T-helper 1 cell treated with Interleukin-12 subunit alpha and Interleukin-12 subunit beta and Interleukin-4 antibody, amounts not matched to agents 30 μg/mL and 1 μg/mL, for 36 hours (primary cell): ENCODE results near the gene PLEKHF1.
"Not testable (repeated sequence)": the region's sequence is repeated elsewhere in the genome, so short reads cannot be mapped to it uniquely, and the experiment has no call there.

Experiments used
- H3K27ac Mint-ChIP-seq: one replicate; pipeline ENCODE4 v1.8.0; 2021; ENCODE audit warnings: mild to moderate bottlenecking, mixed read lengths
- H3K27me3 Mint-ChIP-seq: one replicate; pipeline ENCODE4 v1.8.0; 2021; ENCODE audit warnings: low read depth, mixed read lengths
- H3K36me3 Mint-ChIP-seq: one replicate; pipeline ENCODE4 v1.8.0; 2021; ENCODE audit warnings: low read depth, mixed read lengths
- H3K4me1 Mint-ChIP-seq: one replicate; pipeline ENCODE4 v1.8.0; 2021; ENCODE audit warnings: low read depth, mixed read lengths
- H3K4me3 Mint-ChIP-seq: one replicate; pipeline ENCODE4 v1.8.0; 2021; ENCODE audit warnings: mild to moderate bottlenecking, moderate library complexity, mixed read lengths
- H3K9me3 Mint-ChIP-seq: one replicate; pipeline ENCODE4 v1.8.0; 2021; ENCODE audit warnings: mixed read lengths

The PLEKHF1 gene

GRCh38 chr19:29666578-29667386, 1.5 kb downstream of the PLEKHF1 start:
- Mint-ChIP-seq H3K27me3 (no peaks in the 10 kb centered on the region), H3K36me3 (peaks cover 38% of the 10 kb centered on the region), H3K27ac (peak overlapping the region; percentile 84), H3K4me1 (peaks cover 64% of the 10 kb centered on the region), H3K4me3 (peak overlapping the region; percentile 89), H3K9me3 (no peaks in the 10 kb centered on the region)

GRCh38 chr19:29667387-29667783, 2.1 kb downstream of the PLEKHF1 start:
- peaks cover 65% of the 10 kb centered on the region for H3K4me1 Mint-ChIP-seq
- H3K27ac Mint-ChIP-seq: peak overlapping the region; percentile 84
- no peaks in the 10 kb centered on the region for H3K9me3 Mint-ChIP-seq
- peak overlapping the region; percentile 89 for H3K4me3 Mint-ChIP-seq
- H3K36me3 Mint-ChIP-seq: peaks cover 41% of the 10 kb centered on the region
- no peaks in the 10 kb centered on the region for H3K27me3 Mint-ChIP-seq

GRCh38 chr19:29667901-29668341, 2.7 kb downstream of the PLEKHF1 start:
- Mint-ChIP-seq H3K4me3 (peak overlapping the region; percentile 89), H3K27me3 (no peaks in the 10 kb centered on the region), H3K4me1 (peaks cover 67% of the 10 kb centered on the region), H3K9me3 (no peaks in the 10 kb centered on the region), H3K36me3 (peaks cover 46% of the 10 kb centered on the region), H3K27ac (peak overlapping the region; percentile 80)

- Mint-ChIP-seq H3K36me3 (peaks cover 51% of the 10 kb centered on the region), H3K4me3 (peak overlapping the region; percentile 89)
Observed at GRCh38 chr19:29668746-29669609, 3.7 kb downstream of the PLEKHF1 start.

GRCh38 chr19:29670255-29670654, 5.0 kb downstream of the PLEKHF1 start:
- H3K9me3 Mint-ChIP-seq: no peaks in the 10 kb centered on the region
- peak overlapping the region; percentile 93 for H3K27ac Mint-ChIP-seq
- peak overlapping the region; percentile 25 for H3K4me3 Mint-ChIP-seq
- H3K27me3 Mint-ChIP-seq: no peaks in the 10 kb centered on the region
- peaks cover 51% of the 10 kb centered on the region for H3K36me3 Mint-ChIP-seq
- peaks cover 63% of the 10 kb centered on the region for H3K4me1 Mint-ChIP-seq

More at GRCh38 chr19:29668746-29669609, 3.7 kb downstream of the PLEKHF1 start:
- Mint-ChIP-seq H3K27ac (peak overlapping the region; percentile 93), H3K4me1 (peaks cover 71% of the 10 kb centered on the region), H3K9me3 (no peaks in the 10 kb centered on the region), H3K27me3 (no peaks in the 10 kb centered on the region)

GRCh38 chr19:29671026-29671392, 5.7 kb downstream of the PLEKHF1 start:
- not testable (repeated sequence) for H3K9me3 Mint-ChIP-seq, H3K27me3 Mint-ChIP-seq
- peak overlapping the region; percentile 93 for H3K27ac Mint-ChIP-seq
- peaks cover 57% of the 10 kb centered on the region for H3K36me3 Mint-ChIP-seq
- peaks cover 66% of the 10 kb centered on the region for H3K4me1 Mint-ChIP-seq
- H3K4me3 Mint-ChIP-seq: peak overlapping the region; percentile 78

- Mint-ChIP-seq H3K27ac (peak overlapping the region; percentile 93), H3K36me3 (peaks cover 59% of the 10 kb centered on the region)
Observed at GRCh38 chr19:29671393-29672160, 6.3 kb downstream of the PLEKHF1 start.

GRCh38 chr19:29672319-29672932, 7.2 kb downstream of the PLEKHF1 start:
- Mint-ChIP-seq H3K9me3 (no peaks in the 10 kb centered on the region), H3K4me3 (peak overlapping the region; percentile 78), H3K4me1 (peaks cover 68% of the 10 kb centered on the region), H3K27me3 (no peaks in the 10 kb centered on the region), H3K27ac (peak overlapping the region; percentile 93), H3K36me3 (peaks cover 55% of the 10 kb centered on the region)

More at GRCh38 chr19:29671393-29672160, 6.3 kb downstream of the PLEKHF1 start:
- Mint-ChIP-seq H3K9me3 (no peaks in the 10 kb centered on the region), H3K4me3 (peak overlapping the region; percentile 78), H3K4me1 (peaks cover 69% of the 10 kb centered on the region), H3K27me3 (no peaks in the 10 kb centered on the region)

- Mint-ChIP-seq H3K4me1 (peaks cover 67% of the 10 kb centered on the region), H3K4me3 (peak overlapping the region; percentile 78), H3K27me3 (no peaks in the 10 kb centered on the region), H3K36me3 (peaks cover 53% of the 10 kb centered on the region), H3K9me3 (no peaks in the 10 kb centered on the region), H3K27ac (peak overlapping the region; percentile 93)
Observed at GRCh38 chr19:29672933-29673336, 7.7 kb downstream of the PLEKHF1 start.

GRCh38 chr19:29673451-29674371, 8.4 kb downstream of the PLEKHF1 start:
- Mint-ChIP-seq H3K36me3 (peaks cover 54% of the 10 kb centered on the region), H3K9me3 (no peaks in the 10 kb centered on the region)

GRCh38 chr19:29674374-29675119, 9.3 kb downstream of the PLEKHF1 start:
- no peak overlapping the region for H3K4me3 Mint-ChIP-seq
- no peak overlapping the region for H3K27ac Mint-ChIP-seq

More at GRCh38 chr19:29673451-29674371, 8.4 kb downstream of the PLEKHF1 start:
- H3K27ac Mint-ChIP-seq: peak overlapping the region; percentile 93
- no peaks in the 10 kb centered on the region for H3K27me3 Mint-ChIP-seq
- H3K4me3 Mint-ChIP-seq: peak overlapping the region; percentile 78
- peaks cover 63% of the 10 kb centered on the region for H3K4me1 Mint-ChIP-seq

GRCh38 chr19:29675120-29675649, 9.9 kb downstream of the PLEKHF1 start:
- Mint-ChIP-seq H3K27ac (no peak overlapping the region), H3K36me3 (peaks cover 47% of the 10 kb centered on the region), H3K27me3 (no peaks in the 10 kb centered on the region), H3K4me3 (no peak overlapping the region), H3K9me3 (no peaks in the 10 kb centered on the region), H3K4me1 (peaks cover 56% of the 10 kb centered on the region)

More at GRCh38 chr19:29674374-29675119, 9.3 kb downstream of the PLEKHF1 start:
- Mint-ChIP-seq H3K36me3 (peaks cover 50% of the 10 kb centered on the region), H3K4me1 (peaks cover 57% of the 10 kb centered on the region), H3K27me3 (no peaks in the 10 kb centered on the region), H3K9me3 (no peaks in the 10 kb centered on the region)
